IPS-20b (cell line): Measurements from ENCODE around the gene RASA3.

Source experiments
- H3K27ac ChIP-seq: one replicate; pipeline ENCODE4 v1.5.1; 2013; ENCODE audit warnings: low read length
- H3K27me3 ChIP-seq: 2 replicates; pipeline ENCODE4 v1.6.1; 2013; ENCODE audit warnings: mild to moderate bottlenecking, low read length, inconsistent platforms; ENCODE audit not compliant: insufficient read depth
- H3K36me3 ChIP-seq: 2 replicates; pipeline ENCODE4 v1.6.1; 2013; ENCODE audit warnings: low read depth, mild to moderate bottlenecking, inconsistent platforms, low read length, moderate library complexity; ENCODE audit not compliant: insufficient read depth
- H3K4me1 ChIP-seq: 2 replicates; pipeline ENCODE4 v1.6.1; 2013; ENCODE audit warnings: mild to moderate bottlenecking, control low read depth, inconsistent platforms, low read length, moderate library complexity; ENCODE audit not compliant: insufficient read depth
- H3K4me3 ChIP-seq: 2 replicates; pipeline ENCODE4 v1.5.1; 2013; ENCODE audit warnings: mild to moderate bottlenecking, low read length, inconsistent platforms
- H3K9ac ChIP-seq: 2 replicates; pipeline ENCODE4 v1.6.1; 2013; ENCODE audit warnings: low read depth, mild to moderate bottlenecking, inconsistent platforms, low read length, moderate library complexity
- H3K9me3 ChIP-seq: 2 replicates; pipeline ENCODE4 v1.6.1; 2013; ENCODE audit warnings: mild to moderate bottlenecking, low read depth, low read length, inconsistent platforms; ENCODE audit not compliant: insufficient read depth

Gene RASA3

DNA sequence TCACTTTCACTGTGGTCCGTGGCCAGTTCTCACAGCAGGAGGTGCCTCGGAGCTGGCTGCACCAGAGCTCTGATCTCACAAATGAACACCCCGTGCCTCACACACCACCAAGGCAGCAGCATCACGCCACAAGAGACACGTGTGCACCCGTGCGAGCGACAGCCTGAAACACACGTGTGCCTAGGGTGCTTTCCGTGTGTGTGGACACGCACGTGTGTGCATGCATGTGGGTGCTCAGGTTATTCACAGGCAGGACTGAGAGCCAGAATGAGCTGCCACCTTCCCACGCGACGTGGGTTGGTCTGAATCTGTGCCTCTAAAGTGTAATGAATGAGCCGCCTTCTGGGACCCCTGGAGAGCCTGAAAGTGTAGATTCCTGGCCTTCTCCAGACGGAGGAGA is 90.9 kb downstream of the RASA3 start:
- H3K36me3 ChIP-seq: no peaks in the 10 kb centered on the region
- no peak overlapping the region for H3K9ac ChIP-seq
- peaks cover 6% of the 10 kb centered on the region; the same call in 1 of the 2 replicates for H3K4me1 ChIP-seq
- no peak overlapping the region for H3K27ac ChIP-seq
- H3K4me3 ChIP-seq: no peak overlapping the region
- H3K27me3 ChIP-seq: no peaks in the 10 kb centered on the region
- H3K9me3 ChIP-seq: no peaks in the 10 kb centered on the region

DNA sequence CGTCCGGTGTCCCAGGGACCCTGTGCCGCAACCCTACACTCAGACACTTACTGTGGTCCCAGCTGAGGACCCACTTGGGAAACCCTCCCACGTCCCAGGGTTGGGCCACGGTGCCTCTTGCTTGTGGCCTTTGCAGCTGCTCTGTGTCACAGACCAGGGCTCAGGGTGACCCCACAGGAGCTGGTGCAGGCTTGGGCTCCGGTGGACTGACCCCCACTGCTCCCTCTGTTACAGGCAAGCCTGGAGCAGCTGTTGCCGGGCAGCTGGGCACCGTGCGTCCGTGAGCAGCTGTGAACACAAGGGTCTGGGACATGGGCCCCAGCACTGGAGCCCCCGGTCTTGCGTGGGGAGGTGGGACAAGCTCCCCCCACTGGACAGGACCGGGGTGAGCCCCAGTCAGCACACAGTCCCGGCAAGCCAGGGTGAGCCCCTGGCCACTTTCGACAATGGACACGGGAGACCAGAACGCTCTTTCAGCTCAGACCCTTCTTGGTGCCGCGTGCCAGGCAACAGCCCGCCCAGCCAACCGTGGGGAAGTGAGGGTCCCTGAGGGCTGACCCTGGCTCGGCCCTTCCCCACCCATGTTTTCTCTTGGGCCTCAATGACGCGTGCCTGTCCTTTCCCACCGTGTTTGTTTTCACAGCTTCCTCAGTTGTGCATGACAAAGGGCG is 92.8 kb downstream of the RASA3 start:
- Histone ChIP-seq H3K27ac (no peak overlapping the region), H3K27me3 (no peaks in the 10 kb centered on the region), H3K4me1 (peaks cover 10% of the 10 kb centered on the region; the same call in 1 of the 2 replicates), H3K9me3 (no peaks in the 10 kb centered on the region), H3K36me3 (no peaks in the 10 kb centered on the region), H3K9ac (no peak overlapping the region), H3K4me3 (no peak overlapping the region)

DNA sequence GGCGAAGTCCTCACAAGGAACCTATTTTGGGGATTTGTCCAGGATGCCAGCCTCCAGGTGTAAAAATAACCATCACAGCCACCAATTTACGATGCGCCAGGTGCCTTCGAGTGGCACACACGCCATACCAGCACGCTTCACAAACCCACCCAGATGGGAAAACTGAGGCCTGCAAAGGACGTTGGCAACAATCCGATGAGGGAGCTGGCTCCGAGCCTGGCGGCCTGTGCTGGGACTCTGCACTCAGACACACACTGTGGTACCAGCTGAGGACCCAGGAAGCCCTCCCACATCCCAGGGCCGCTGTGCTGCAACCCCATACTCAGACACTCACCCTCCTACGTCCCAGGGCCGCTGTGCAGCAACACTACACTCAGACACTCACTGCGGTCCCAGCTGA is 93.5 kb downstream of the RASA3 start:
- Histone ChIP-seq H3K4me1 (peaks cover 10% of the 10 kb centered on the region; the same call in 1 of the 2 replicates), H3K27ac (no peak overlapping the region), H3K36me3 (no peaks in the 10 kb centered on the region), H3K27me3 (no peaks in the 10 kb centered on the region), H3K9ac (no peak overlapping the region), H3K9me3 (no peaks in the 10 kb centered on the region), H3K4me3 (no peak overlapping the region)

DNA sequence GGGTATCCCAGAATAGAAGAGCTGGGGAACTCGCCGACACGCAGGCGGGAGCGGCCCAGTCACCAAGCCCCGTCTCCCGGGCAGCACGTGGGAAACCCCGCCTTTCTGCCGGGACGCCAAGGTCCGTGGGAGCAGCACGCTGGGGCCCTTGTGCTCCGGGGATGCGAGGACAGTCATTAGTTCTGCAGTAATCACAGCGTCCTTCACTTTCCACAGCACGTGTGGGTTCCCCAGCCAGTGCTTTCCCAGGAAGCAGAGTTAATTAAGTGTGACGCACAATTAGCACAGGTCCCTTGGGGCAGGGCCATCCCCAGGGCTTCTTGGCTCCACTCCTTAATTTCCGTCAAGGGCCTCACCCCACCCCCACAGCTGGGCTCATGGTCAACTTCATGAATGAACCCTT is 94.2 kb downstream of the RASA3 start:
- Histone ChIP-seq H3K27me3 (no peaks in the 10 kb centered on the region), H3K9ac (no peak overlapping the region), H3K4me3 (no peak overlapping the region), H3K27ac (no peak overlapping the region), H3K36me3 (no peaks in the 10 kb centered on the region), H3K9me3 (no peaks in the 10 kb centered on the region), H3K4me1 (peaks cover 10% of the 10 kb centered on the region; the same call in 1 of the 2 replicates)

GRCh38 chr13:114037674-114038073 is 94.7 kb downstream of the RASA3 start:
- Histone ChIP-seq H3K9ac (no peak overlapping the region), H3K4me1 (peaks cover 10% of the 10 kb centered on the region; the same call in 1 of the 2 replicates)

DNA sequence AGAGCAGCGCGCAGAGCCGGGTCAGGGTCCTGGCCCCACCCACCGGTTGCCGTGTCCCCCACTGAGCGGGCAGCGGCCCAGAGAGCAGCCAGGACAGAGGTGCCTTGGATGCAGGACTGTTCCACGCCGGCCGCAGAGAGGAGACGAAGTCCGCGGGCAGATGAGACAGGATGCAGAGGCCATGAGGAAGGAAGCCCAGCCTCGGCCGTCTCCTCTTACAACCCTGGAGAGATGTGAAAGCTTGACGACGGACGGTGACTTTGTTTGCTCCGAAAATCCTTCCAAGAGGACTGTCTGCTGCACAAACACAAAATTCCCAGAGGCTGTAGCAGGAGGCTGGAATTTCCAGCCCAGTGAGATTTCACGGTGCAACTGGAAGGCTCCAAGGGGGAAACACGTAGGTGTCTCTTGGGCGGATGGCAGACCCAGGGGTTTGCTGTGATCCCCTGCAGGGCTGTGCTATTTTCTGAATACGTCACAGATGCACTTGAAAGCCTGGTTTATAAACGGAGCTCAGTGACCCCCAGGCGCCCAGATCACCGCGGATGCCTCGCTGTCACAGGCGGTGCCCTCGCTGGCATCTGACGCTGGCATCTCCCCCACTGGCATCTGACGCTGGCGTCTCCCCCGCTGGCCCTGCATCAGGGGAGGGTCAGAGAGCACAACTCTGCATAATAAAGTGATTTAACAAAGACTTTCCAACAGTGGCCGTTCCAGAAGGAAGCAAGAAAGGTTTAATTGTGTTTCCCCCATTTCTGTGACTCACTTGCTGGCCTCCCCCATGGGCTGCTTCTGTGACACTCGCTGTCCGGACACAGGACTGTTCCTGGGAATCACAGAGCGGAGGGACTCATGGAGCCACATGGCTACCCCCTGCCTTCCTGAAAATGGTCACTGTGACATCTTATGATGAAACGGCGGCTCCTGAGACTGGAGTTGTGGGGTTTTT is 96.6 kb downstream of the RASA3 start:
- Histone ChIP-seq H3K4me1 (peaks cover 10% of the 10 kb centered on the region; the same call in 1 of the 2 replicates), H3K36me3 (no peaks in the 10 kb centered on the region; the same call in 1 of the 2 replicates), H3K27ac (no peak overlapping the region), H3K4me3 (no peak overlapping the region), H3K9me3 (no peaks in the 10 kb centered on the region; the same call in 1 of the 2 replicates), H3K9ac (no peak overlapping the region), H3K27me3 (no peaks in the 10 kb centered on the region)

More at GRCh38 chr13:114037674-114038073, 94.7 kb downstream of the RASA3 start:
- H3K27me3 ChIP-seq: no peaks in the 10 kb centered on the region
- no peak overlapping the region for H3K4me3 ChIP-seq
- no peaks in the 10 kb centered on the region for H3K36me3 ChIP-seq
- no peaks in the 10 kb centered on the region for H3K9me3 ChIP-seq
- H3K27ac ChIP-seq: no peak overlapping the region

DNA sequence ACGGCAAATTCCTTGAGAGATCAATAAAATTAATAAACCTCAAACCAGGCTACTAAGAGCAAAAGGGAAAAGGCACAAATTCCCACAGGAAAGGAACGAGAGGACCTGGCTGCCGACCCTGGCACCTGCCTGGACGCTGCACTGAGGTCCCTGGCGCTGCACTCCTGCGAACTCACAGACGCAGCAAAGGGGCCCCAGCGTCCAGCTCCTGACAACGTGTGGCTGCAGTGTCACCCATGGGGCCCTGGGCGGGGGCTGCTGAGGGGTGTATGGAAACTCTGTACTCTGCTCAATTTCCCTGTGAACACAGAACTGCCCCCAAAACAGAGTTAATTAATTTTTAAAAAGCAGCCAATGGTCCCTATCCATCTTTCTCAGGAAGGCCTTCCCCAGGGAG is 97.2 kb downstream of the RASA3 start:
- Histone ChIP-seq H3K9me3 (no peaks in the 10 kb centered on the region; the same call in 1 of the 2 replicates), H3K36me3 (no peaks in the 10 kb centered on the region; the same call in 1 of the 2 replicates), H3K9ac (no peak overlapping the region), H3K27ac (no peak overlapping the region), H3K27me3 (no peaks in the 10 kb centered on the region), H3K4me3 (no peak overlapping the region), H3K4me1 (peaks cover 10% of the 10 kb centered on the region; the same call in 1 of the 2 replicates)

DNA sequence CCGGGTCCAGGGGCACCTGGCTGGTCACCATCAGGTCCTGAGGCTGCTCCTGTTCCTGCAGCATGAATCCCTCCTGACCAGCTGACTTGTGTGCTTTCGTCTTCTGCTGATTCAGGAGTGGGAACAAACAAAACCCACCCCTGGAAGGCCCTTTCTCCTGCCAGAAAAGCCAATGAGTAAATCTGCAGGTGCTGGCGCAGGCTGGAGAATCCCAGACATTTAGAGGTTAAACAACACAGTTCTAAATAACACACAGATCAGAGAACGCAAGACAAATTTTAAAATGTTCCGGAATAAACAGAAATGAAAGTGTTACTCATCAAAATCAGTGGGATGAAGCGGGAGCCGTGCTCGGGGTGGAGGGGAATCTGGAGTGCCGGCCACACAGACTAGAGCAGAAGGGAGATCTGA is 97.9 kb downstream of the RASA3 start:
- Histone ChIP-seq H3K9me3 (no peaks in the 10 kb centered on the region; the same call in 1 of the 2 replicates), H3K27me3 (no peaks in the 10 kb centered on the region), H3K4me3 (no peak overlapping the region), H3K9ac (no peak overlapping the region), H3K4me1 (peaks cover 10% of the 10 kb centered on the region; the same call in 1 of the 2 replicates), H3K36me3 (no peaks in the 10 kb centered on the region; the same call in 1 of the 2 replicates), H3K27ac (no peak overlapping the region)

- H3K4me1 ChIP-seq: peaks cover 10% of the 10 kb centered on the region; the same call in 1 of the 2 replicates
- no peaks in the 10 kb centered on the region for H3K27me3 ChIP-seq
- H3K27ac ChIP-seq: no peak overlapping the region
- no peak overlapping the region for H3K9ac ChIP-seq
- no peak overlapping the region for H3K4me3 ChIP-seq
- no peaks in the 10 kb centered on the region; the same call in 1 of the 2 replicates for H3K9me3 ChIP-seq
- no peaks in the 10 kb centered on the region; the same call in 1 of the 2 replicates for H3K36me3 ChIP-seq
Observed at GRCh38 chr13:114033541-114034315, 98.7 kb downstream of the RASA3 start.

DNA sequence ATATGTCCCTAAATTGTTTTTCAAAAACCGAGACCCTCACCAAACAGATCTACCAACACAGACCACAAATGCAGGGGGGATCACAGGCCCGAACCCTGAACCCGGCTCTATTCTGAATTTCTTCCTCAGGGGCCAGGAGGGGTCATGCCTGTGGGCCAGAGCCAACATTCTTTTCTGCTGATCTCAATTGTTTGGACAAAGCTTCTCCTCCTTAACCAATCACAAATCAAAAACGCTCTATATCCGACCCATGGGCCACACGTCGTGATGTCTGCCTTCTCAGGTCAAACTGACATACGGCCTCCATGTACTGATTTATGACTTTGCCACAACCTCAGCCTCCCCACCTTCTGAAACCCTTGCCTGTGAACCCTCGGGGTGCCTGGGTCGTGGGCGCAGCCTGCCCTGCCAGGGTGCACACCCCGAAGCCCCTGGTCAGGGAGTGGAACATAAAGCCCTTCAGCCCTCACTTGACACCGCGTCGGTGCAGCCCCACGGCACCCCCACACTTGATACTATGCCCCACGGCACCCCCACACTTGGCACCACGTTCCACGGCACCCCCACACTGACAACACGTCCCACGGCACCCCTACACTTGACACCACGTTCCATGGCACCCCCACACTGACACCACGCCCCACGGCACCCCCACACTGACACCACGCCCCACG is 100.2 kb downstream of the RASA3 start:
- H3K27ac ChIP-seq: no peak overlapping the region
- H3K36me3 ChIP-seq: no peaks in the 10 kb centered on the region; the same call in 1 of the 2 replicates
- no peaks in the 10 kb centered on the region for H3K27me3 ChIP-seq
- H3K4me3 ChIP-seq: no peak overlapping the region
- H3K9ac ChIP-seq: no peak overlapping the region
- H3K4me1 ChIP-seq: peaks cover 10% of the 10 kb centered on the region; the same call in 1 of the 2 replicates
- no peaks in the 10 kb centered on the region; the same call in 1 of the 2 replicates for H3K9me3 ChIP-seq
